ENCODE results near the gene ZNF641. TPM values are rescaled to one million over a fixed set of nuclear protein-coding genes. Genes with fewer than 3 reads are reported as not detected.

ZNF641 gene
- 10 to 100 TPM; 20.2 to 32.4 (median 23.7) TPM for total RNA-seq

- Histone ChIP-seq H3K9me3 (no peaks in the 10 kb centered on the region), H3K27ac (peak within 1 kb of the TSS; percentile 90 to 98 (median 95)), H3K27me3 (no peaks in the 10 kb centered on the region), H3K4me3 (peak within 1 kb of the TSS; percentile 63 to 78 (median 76)), H3K36me3 (peaks cover 0 to 27% (median 3%) of the 10 kb centered on the region in 3 donors), H3K4me1 (peaks cover 0 to 28% (median 5%) of the 10 kb centered on the region in 4 donors)
- DNase-seq (ENCODE audit: low spot score in 2 of 2): peak; percentile 50 to 58
- WGBS, 2 donors: 0% methylated on average over 31 to 46 of the region's 61 CpGs
- no peak for TF ChIP-seq EP300 (IDR thresholded peaks at IDR 0.05)
- TF ChIP-seq CTCF (IDR thresholded peaks at IDR 0.05): peak in 1 of 5 experiments; percentile 23
- TF ChIP-seq POLR2A (IDR thresholded peaks at IDR 0.05): peak; percentile 21 to 33
Observed at GRCh38 chr12:48350249-48351021, at the start of gene ZNF641. TSS of gene ZNF641 (minus strand) at chr12:48350919. CDS start at chr12:48348090, 2,829 bp downstream.

- H3K36me3 ChIP-seq: no peaks in the 10 kb centered on the region
- 18 to 29% methylated on average over 2 of the region's 2 CpGs for whole genome bisulfite sequencing, 2 donors
- DNase-seq (ENCODE audit: low spot score in 2 of 2): no peak
Observed at GRCh38 chr12:48390026-48390425, 39.3 kb upstream of the ZNF641 start.

GRCh38 chr12:48389409-48389808 is 38.7 kb upstream of the ZNF641 start:
- Histone ChIP-seq H3K4me1 (peaks cover 0 to 8% (median 0%) of the 10 kb centered on the region in 4 donors), H3K27ac (no peak overlapping the region), H3K27me3 (no peaks in the 10 kb centered on the region), H3K9me3 (no peaks in the 10 kb centered on the region), H3K4me3 (no peak overlapping the region), H3K36me3 (no peaks in the 10 kb centered on the region)
- TF ChIP-seq EP300 (IDR thresholded peaks at IDR 0.05): no peak
- no peak for TF ChIP-seq POLR2A (IDR thresholded peaks at IDR 0.05)
- no peak for TF ChIP-seq CTCF (IDR thresholded peaks at IDR 0.05)
- WGBS, 2 donors: 48 to 54% methylated on average over 3 of the region's 3 CpGs
- no peak for DNase-seq (ENCODE audit: low spot score in 2 of 2)

More at GRCh38 chr12:48390026-48390425, 39.3 kb upstream of the ZNF641 start:
- Histone ChIP-seq H3K9me3 (no peaks in the 10 kb centered on the region), H3K27me3 (no peaks in the 10 kb centered on the region), H3K4me1 (peaks cover 0 to 8% (median 0%) of the 10 kb centered on the region in 4 donors), H3K27ac (no peak overlapping the region), H3K4me3 (no peak overlapping the region)
- TF ChIP-seq POLR2A (IDR thresholded peaks at IDR 0.05) (no peak), EP300 (IDR thresholded peaks at IDR 0.05) (no peak), CTCF (IDR thresholded peaks at IDR 0.05) (no peak)

GRCh38 chr12:48388938-48389337 is 38.2 kb upstream of the ZNF641 start:
- no peak for DNase-seq (ENCODE audit: low spot score in 2 of 2)
- H3K4me1 ChIP-seq: peaks cover 0 to 8% (median 0%) of the 10 kb centered on the region in 4 donors
- H3K4me3 ChIP-seq: no peak overlapping the region
- H3K9me3 ChIP-seq: no peaks in the 10 kb centered on the region
- TF ChIP-seq POLR2A (IDR thresholded peaks at IDR 0.05) (no peak), EP300 (IDR thresholded peaks at IDR 0.05) (no peak), CTCF (IDR thresholded peaks at IDR 0.05) (no peak)
- H3K36me3 ChIP-seq: no peaks in the 10 kb centered on the region
- H3K27me3 ChIP-seq: no peaks in the 10 kb centered on the region
- no peak overlapping the region for H3K27ac ChIP-seq
- WGBS, 2 donors: 86 to 92% methylated on average over 2 of the region's 2 CpGs

- H3K36me3 ChIP-seq: no peaks in the 10 kb centered on the region
- H3K9me3 ChIP-seq: no peaks in the 10 kb centered on the region
- H3K27ac ChIP-seq: no peak overlapping the region
- DNase-seq (ENCODE audit: low spot score in 2 of 2): no peak
- 54 to 63% methylated on average over 1 of the region's 1 CpG for WGBS, 2 donors
- peaks cover 0 to 8% (median 0%) of the 10 kb centered on the region in 4 donors for H3K4me1 ChIP-seq
- H3K4me3 ChIP-seq: no peak overlapping the region
- TF ChIP-seq CTCF (IDR thresholded peaks at IDR 0.05): no peak
- TF ChIP-seq EP300 (IDR thresholded peaks at IDR 0.05): no peak
- TF ChIP-seq POLR2A (IDR thresholded peaks at IDR 0.05): no peak
- H3K27me3 ChIP-seq: no peaks in the 10 kb centered on the region
Observed at GRCh38 chr12:48388460-48388859, 37.7 kb upstream of the ZNF641 start.

Measured in tibial nerve (tissue), 4 donors.